WTC11 (cell line): ENCODE data around the gene ARMC2. TPM values are rescaled to one million over a fixed set of nuclear protein-coding genes. Genes with fewer than 3 reads are reported as not detected.
A peak's percentile ranks its signal among the peaks of the same experiment; 100 is the strongest.

Experiments used
- ATAC-seq: fragments of 200-7000 bp; cut with Tn5 transposase; 2 replicates; pipeline ENCODE4 v1.10.0; 2021; ENCODE audit warnings: mild to moderate bottlenecking, moderate library complexity
- Bru-seq: library from RNA; stranded (reverse); fragments of 400-500 nt; gene quantifications from one replicate; lab custom pipeline; 2021; lab: Mats Ljungman, UMichigan
- CTCF ChIA-PET: fragments of 300-600 bp; sonication (Branson Sonifier 250); formaldehyde crosslinking; loops from one replicate; lab custom pipeline; 2021; ENCODE audit warnings: antibody characterized with exemption; lab: Charles Lee
- POLR2A ChIA-PET: fragments of 350-600 bp; sonication (Branson Sonifier 250); formaldehyde crosslinking; loops from one replicate; lab custom pipeline; 2021; ENCODE audit warnings: antibody characterized with exemption; lab: Charles Lee
- DNase-seq: peaks from one replicate; pipeline ENCODE4 v3.0.0; 2021; ENCODE audit warnings: low spot score
- H3K27ac Mint-ChIP-seq: 2 replicates; pipeline ENCODE4 v1.8.0; 2021; ENCODE audit warnings: mixed read lengths
- H3K27me3 Mint-ChIP-seq: 2 replicates; pipeline ENCODE4 v1.8.0; 2021; ENCODE audit warnings: low read depth, mild to moderate bottlenecking, moderate library complexity, mixed read lengths
- H3K36me3 Mint-ChIP-seq: 2 replicates; pipeline ENCODE4 v1.8.0; 2021; ENCODE audit warnings: mixed read lengths
- H3K4me1 Mint-ChIP-seq: 2 replicates; pipeline ENCODE4 v1.8.0; 2022; ENCODE audit warnings: mixed read lengths
- H3K4me3 Mint-ChIP-seq: 2 replicates; pipeline ENCODE4 v1.8.0; 2021; ENCODE audit warnings: mild to moderate bottlenecking, moderate library complexity, mixed read lengths
- H3K9me3 Mint-ChIP-seq: 2 replicates; pipeline ENCODE4 v1.8.0; 2021; ENCODE audit warnings: mixed read lengths
- ARID4B ChIP-seq: sonication (generic); formaldehyde crosslinking; IDR thresholded peaks from 2 replicates; pipeline ENCODE4 v1.8.0; 2023; ENCODE audit warnings: missing genetic modification reagents, mild to moderate bottlenecking, borderline replicate concordance
- CREM ChIP-seq: sonication (generic); formaldehyde crosslinking; IDR thresholded peaks from 2 replicates; pipeline ENCODE4 v1.8.1; 2022; ENCODE audit warnings: mild to moderate bottlenecking, missing genetic modification reagents, moderate library complexity
- E2F5 ChIP-seq: sonication (generic); formaldehyde crosslinking; IDR thresholded peaks from 2 replicates; pipeline ENCODE4 v1.8.1; 2022; ENCODE audit warnings: mild to moderate bottlenecking, moderate library complexity, missing genetic modification reagents
- ESRRA ChIP-seq: sonication (generic); formaldehyde crosslinking; IDR thresholded peaks from 2 replicates; pipeline ENCODE4 v1.8.1; 2022; ENCODE audit warnings: mild to moderate bottlenecking, missing genetic modification reagents, borderline replicate concordance
- ETV6 ChIP-seq: sonication (generic); formaldehyde crosslinking; IDR thresholded peaks from 2 replicates; pipeline ENCODE4 v1.8.1; 2022; ENCODE audit warnings: mild to moderate bottlenecking, missing genetic modification reagents
- FOXP4 ChIP-seq: sonication (generic); formaldehyde crosslinking; IDR thresholded peaks from 2 replicates; pipeline ENCODE4 v1.8.0; 2022; ENCODE audit warnings: mild to moderate bottlenecking, missing genetic modification reagents
- GABPB1 ChIP-seq: sonication (generic); formaldehyde crosslinking; IDR thresholded peaks from 2 replicates; pipeline ENCODE4 v1.8.1; 2023; ENCODE audit warnings: mild to moderate bottlenecking, missing genetic modification reagents
- JUN ChIP-seq: sonication (generic); formaldehyde crosslinking; IDR thresholded peaks from 2 replicates; pipeline ENCODE4 v1.8.0; 2023; ENCODE audit warnings: mild to moderate bottlenecking, missing genetic modification reagents
- MAX ChIP-seq: sonication (generic); formaldehyde crosslinking; IDR thresholded peaks from 2 replicates; pipeline ENCODE4 v1.8.0; 2022; ENCODE audit warnings: mild to moderate bottlenecking, missing genetic modification reagents
- SMAD3 ChIP-seq: sonication (generic); formaldehyde crosslinking; IDR thresholded peaks from 2 replicates; pipeline ENCODE4 v1.8.0; 2022; ENCODE audit warnings: missing genetic modification reagents, mild to moderate bottlenecking, borderline replicate concordance
- SP1 ChIP-seq: sonication (generic); formaldehyde crosslinking; conservative IDR thresholded peaks from 2 replicates; pipeline ENCODE4 v1.8.1; 2022; ENCODE audit warnings: missing genetic modification reagents
- TEAD1 ChIP-seq: sonication (generic); formaldehyde crosslinking; IDR thresholded peaks from 2 replicates; pipeline ENCODE4 v1.8.0; 2022; ENCODE audit warnings: mild to moderate bottlenecking, missing genetic modification reagents
- ZBTB43 ChIP-seq: sonication (generic); formaldehyde crosslinking; IDR thresholded peaks from 2 replicates; pipeline ENCODE4 v1.8.1; 2023; ENCODE audit warnings: mild to moderate bottlenecking, missing genetic modification reagents
- ZNF232 ChIP-seq: sonication (generic); formaldehyde crosslinking; IDR thresholded peaks from 2 replicates; pipeline ENCODE4 v1.8.0; 2022; ENCODE audit warnings: mild to moderate bottlenecking, missing genetic modification reagents
- ZNF425 ChIP-seq: fragments of 250-450 bp; sonication (Bioruptor Pico); conservative IDR thresholded peaks from 2 replicates; pipeline ENCODE4 v1.9.0; 2021; ENCODE audit warnings: mild to moderate bottlenecking
- long read RNA-seq, 3 experiments: library from RNA in 1 of 3; library from capped mRNA in 1 of 3; library from polyadenylated mRNA in 1 of 3; unstranded in 2 of 3; stranded (forward) in 1 of 3; transcript quantifications; one replicate each; pipeline ENCODE4 v2.0.0, GENCODE V29; 2021
- total RNA-seq: library from RNA; stranded (reverse); gene quantifications from 3 replicates; pipeline ENCODE4 v1.2.3, GENCODE V29; 2021

Gene ARMC2
- total RNA-seq = 4.6 to 5.2 TPM (median 4.7 TPM) in 3 replicates
- Bru-seq, nascent RNA = percentile 49 among the genes with signal in this experiment
- long read RNA-seq, experiment 1, partial matches to known transcripts = 5 of 9 reads
- long read RNA-seq, experiment 1, other reads (novel, unspliced or antisense) = 4 of 9 reads
- long read RNA-seq, experiment 2, partial matches to known transcripts = 2 of 5 reads
- long read RNA-seq, experiment 2, other reads (novel, unspliced or antisense) = 3 of 5 reads
- long read RNA-seq, experiment 3, partial matches to known transcripts = 3 of 5 reads
- long read RNA-seq, experiment 3, other reads (novel, unspliced or antisense) = 2 of 5 reads

GRCh38 chr6:108848116-108848868, at the start of gene ARMC2:
TSS of gene ARMC2 (plus strand) at chr6:108848422. CDS start at chr6:108854268, 5,846 bp downstream.
- POLR2A ChIA-PET = interaction anchor here (0.5 to 1.8 kb wide), 2 partner anchors 82 to 246 kb away, joined by 3 to 4 read pairs; partner anchors contain the start of gene SESN1
- H3K27me3 Mint-ChIP-seq = no peaks in the 10 kb centered on the region
- peak within 1 kb of the TSS; percentile 32; the same call in 1 of the 2 replicates for H3K27ac Mint-ChIP-seq
- ATAC-seq (peak; percentile 97), DNase-seq (peak; percentile 96)
- H3K4me3 Mint-ChIP-seq = peak within 1 kb of the TSS; percentile 76
- no peaks in the 10 kb centered on the region for H3K9me3 Mint-ChIP-seq
- peak; percentile 91; the same call in 1 of the 2 replicates for TF ChIP-seq ZNF232 (CRISPR knock-in tag)
- peak; percentile 77; the same call in 1 of the 2 replicates for TF ChIP-seq ARID4B (CRISPR knock-in tag)
- TF ChIP-seq MAX (CRISPR knock-in tag) = no peak; the same call in none of the 2 replicates
- TF ChIP-seq ESRRA = 0 out of 2 replicates have a peak, but pooled peaks have one; percentile 2
- 0 out of 2 replicates have a peak, but pooled peaks have one; percentile 50 for TF ChIP-seq CREM
- TF ChIP-seq ETV6 (CRISPR knock-in tag) = peak; percentile 9; the same call in 1 of the 2 replicates
- no peak; the same call in 1 of the 2 replicates for TF ChIP-seq JUN (CRISPR knock-in tag)
- TF ChIP-seq ZBTB43 = no peak
- TF ChIP-seq E2F5 (CRISPR knock-in tag) = 0 out of 2 replicates have a peak, but pooled peaks have one; percentile 79
- no peak for TF ChIP-seq ZNF425
- TF ChIP-seq SMAD3 (CRISPR knock-in tag) = 0 out of 2 replicates have a peak, but pooled peaks have one; percentile 21
- peak; percentile 22; the same call in 1 of the 2 replicates for TF ChIP-seq TEAD1 (CRISPR knock-in tag)
- peak; percentile 55; the same call in 1 of the 2 replicates for TF ChIP-seq SP1 (CRISPR knock-in tag)
- peak; percentile 38; the same call in 1 of the 2 replicates for TF ChIP-seq GABPB1 (CRISPR knock-in tag)
- peak; percentile 9; the same call in 1 of the 2 replicates for TF ChIP-seq FOXP4 (CRISPR knock-in tag)
- H3K36me3 Mint-ChIP-seq = no peaks in the 10 kb centered on the region
- CTCF ChIA-PET = interaction anchor here (0.8 to 1.9 kb wide), 10 partner anchors 8 to 306 kb away, joined by 3 to 21 read pairs (median 4); no protein-coding TSS in a partner anchor
- peaks cover 13% of the 10 kb centered on the region for H3K4me1 Mint-ChIP-seq
